ENCODE data around the gene TOM1L1. TPM values are rescaled to one million over a fixed set of nuclear protein-coding genes. Genes with fewer than 3 reads are reported as not detected.

Gene TOM1L1
- total RNA-seq, 1 donor from 2014 or later: 0.56 TPM

DNA sequence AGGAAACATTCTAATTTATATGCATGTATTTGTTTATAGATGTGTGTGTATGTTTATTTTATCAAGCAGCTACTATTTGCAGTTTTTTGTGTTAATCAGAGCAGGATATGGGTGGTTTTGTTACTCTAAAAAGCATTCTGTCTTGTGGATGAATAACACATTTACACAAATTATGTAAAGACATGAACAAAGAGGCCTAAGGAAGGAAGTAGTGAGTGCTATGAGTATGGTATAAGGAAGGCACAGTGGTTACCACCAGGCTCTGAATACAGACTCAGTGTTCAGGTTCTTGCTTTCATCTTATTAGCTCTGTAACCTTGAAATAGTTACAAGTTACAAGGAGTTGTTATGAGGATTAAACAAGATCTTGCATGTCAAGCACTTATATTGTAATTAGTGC, 101.8 kb downstream of the TOM1L1 start:
- no peak overlapping the region for H3K27ac Mint-ChIP-seq
- no peaks in the 10 kb centered on the region for H3K27me3 Mint-ChIP-seq
- H3K9me3 Mint-ChIP-seq: no peaks in the 10 kb centered on the region
- intact Hi-C loops (cut with micrococcal nuclease): no loop called here
- no peak overlapping the region for H3K4me3 Mint-ChIP-seq
- DNase-seq: no peak
- H3K4me1 Mint-ChIP-seq: no peaks in the 10 kb centered on the region
- H3K36me3 Mint-ChIP-seq (ENCODE audit: low read depth): peaks cover 2% of the 10 kb centered on the region

- intact Hi-C loops (cut with micrococcal nuclease): no loop called here
- Mint-ChIP-seq H3K4me3 (no peak overlapping the region), H3K27me3 (no peaks in the 10 kb centered on the region), H3K36me3 (ENCODE audit: low read depth) (peaks cover 2% of the 10 kb centered on the region), H3K4me1 (no peaks in the 10 kb centered on the region), H3K27ac (no peak overlapping the region), H3K9me3 (no peaks in the 10 kb centered on the region)
- DNase-seq: no peak
These were observed 103.8 kb downstream of the TOM1L1 start for GRCh38 chr17:55004484-55004883.

- no peaks in the 10 kb centered on the region for H3K9me3 Mint-ChIP-seq
- H3K4me1 Mint-ChIP-seq: no peaks in the 10 kb centered on the region
- no peak overlapping the region for H3K27ac Mint-ChIP-seq
- intact Hi-C loops (cut with micrococcal nuclease): no loop called here
- no peak overlapping the region for H3K4me3 Mint-ChIP-seq
- H3K36me3 Mint-ChIP-seq (ENCODE audit: low read depth): no peaks in the 10 kb centered on the region
- no peak for DNase-seq
- no peaks in the 10 kb centered on the region for H3K27me3 Mint-ChIP-seq
These were observed 104.9 kb downstream of the TOM1L1 start for GRCh38 chr17:55005520-55005919.

Other genes starting within 250 kb of the TOM1L1 start
- 46.1 and 48.2 TPM in 2 replicates for gene COX11, start 67.8 kb downstream of the TOM1L1 start, total RNA-seq
- 8.2 and 9.2 TPM in 2 replicates for gene STXBP4, start 67.9 kb downstream of the TOM1L1 start, total RNA-seq